Neural progenitor cell (in vitro differentiated cells): ENCODE results near the gene TNS3.

Source experiments
- CTCF ChIP-seq: fragments of 200-600 bp; sonication (generic); IDR thresholded peaks from 2 replicates; pipeline ENCODE4 v1.5.1; 2017; ENCODE audit warnings: antibody characterized with exemption, mild to moderate bottlenecking
- EZH2 ChIP-seq: fragments of 200-600 bp; sonication (generic); IDR thresholded peaks from 2 replicates; pipeline ENCODE4 v1.6.1; 2017; ENCODE audit warnings: antibody characterized with exemption, mild to moderate bottlenecking, moderate library complexity

DNA sequence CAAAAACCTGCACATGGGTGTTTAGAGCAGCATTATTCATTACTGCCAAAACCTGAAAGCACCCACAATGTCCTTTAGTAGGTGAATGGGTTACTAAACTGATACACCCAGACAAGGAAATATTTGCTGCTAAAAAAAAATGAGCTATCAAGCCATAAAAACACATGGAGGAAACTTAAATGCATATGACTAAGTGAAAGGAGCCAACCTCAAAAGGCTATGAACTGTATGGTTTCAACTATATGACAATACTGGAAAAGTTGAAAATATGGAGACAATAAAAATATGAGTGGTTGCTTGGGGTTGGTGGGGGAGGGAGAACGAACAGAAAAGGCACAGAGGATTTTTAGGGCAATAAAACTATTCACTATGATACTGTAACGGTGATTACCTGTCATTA is 291.0 kb downstream of the TNS3 start:
- TF ChIP-seq CTCF (no peak), EZH2 (no peak)
